ENCODE results near the gene SEMA7A.
A peak's percentile ranks its signal among the peaks of the same experiment; 100 is the strongest.

SEMA7A gene

DNA sequence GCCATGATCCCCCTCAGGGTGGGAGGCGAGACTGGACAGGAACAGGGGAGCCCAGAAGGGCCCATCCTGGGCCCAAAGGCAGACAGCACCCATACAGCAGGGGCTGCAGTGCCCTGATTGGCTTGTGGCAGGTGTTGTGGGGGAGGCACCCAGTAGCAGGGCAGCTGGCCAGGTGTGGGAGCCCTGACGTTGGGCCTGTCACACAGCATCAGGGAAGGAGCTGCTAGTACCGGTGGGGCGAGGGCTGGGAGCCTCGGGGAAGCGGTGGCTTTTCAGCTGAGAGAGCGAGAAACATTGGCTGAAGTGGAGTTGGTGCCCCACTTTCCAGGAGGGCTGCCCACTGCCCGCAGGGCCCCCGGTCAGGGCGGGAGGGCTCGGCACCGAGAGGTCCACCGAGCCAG lies 46.6 kb downstream of the SEMA7A start:
- DNase-seq (ENCODE audit: low spot score), result no peak

DNA sequence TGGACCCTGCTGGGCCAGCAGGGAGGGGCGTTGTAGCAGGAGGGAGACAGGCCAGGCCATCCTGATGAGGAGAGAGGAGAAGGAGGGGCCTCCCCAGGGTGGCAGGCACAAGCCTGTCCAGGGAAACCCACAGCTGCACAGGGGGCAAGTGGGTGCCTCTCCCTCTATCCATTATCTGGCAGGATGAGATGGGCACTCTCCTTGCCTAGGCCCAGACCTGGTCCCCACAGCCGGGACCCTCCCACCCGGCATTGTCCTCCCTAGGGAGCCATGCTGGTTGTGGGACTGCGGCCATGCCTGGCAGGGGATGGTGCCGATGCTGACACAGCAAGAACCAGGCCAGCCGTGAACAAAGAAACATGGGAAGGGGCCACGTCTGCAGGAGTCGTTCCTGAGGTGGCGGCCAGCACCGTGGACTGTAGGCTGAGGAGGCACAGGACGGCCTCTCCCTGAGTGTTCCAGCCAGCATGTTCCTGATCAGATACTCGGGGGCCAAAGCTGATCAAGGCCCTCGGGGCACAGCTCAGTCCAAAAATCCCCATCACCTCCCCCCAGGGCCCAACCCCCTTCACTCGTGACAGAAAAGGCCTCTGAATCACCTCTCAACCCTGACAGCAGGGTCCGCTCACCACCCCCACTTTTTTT lies 47.1 kb downstream of the SEMA7A start:
- DNase-seq (ENCODE audit: low spot score), result no peak

DNA sequence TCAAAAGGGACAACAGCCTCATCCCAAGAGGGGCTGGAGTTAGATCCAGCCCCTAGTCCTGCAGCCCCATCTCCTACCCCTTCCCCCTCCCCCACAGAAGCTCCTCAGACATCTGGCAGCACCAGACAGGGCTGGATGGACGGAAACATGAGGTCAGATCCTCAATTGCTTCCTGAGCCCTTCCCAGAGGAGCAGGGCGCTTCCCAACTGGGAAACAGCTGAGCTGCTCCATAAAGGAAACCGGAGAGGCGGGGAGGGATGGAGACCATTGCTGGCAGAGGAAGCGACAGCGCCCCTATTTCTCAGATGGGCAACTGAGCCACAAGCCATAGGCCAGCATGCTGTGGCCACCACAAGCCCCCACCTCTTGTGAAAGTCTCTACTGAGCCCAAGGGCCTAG lies 48.0 kb downstream of the SEMA7A start:
- DNase-seq (ENCODE audit: low spot score), result no peak

DNA sequence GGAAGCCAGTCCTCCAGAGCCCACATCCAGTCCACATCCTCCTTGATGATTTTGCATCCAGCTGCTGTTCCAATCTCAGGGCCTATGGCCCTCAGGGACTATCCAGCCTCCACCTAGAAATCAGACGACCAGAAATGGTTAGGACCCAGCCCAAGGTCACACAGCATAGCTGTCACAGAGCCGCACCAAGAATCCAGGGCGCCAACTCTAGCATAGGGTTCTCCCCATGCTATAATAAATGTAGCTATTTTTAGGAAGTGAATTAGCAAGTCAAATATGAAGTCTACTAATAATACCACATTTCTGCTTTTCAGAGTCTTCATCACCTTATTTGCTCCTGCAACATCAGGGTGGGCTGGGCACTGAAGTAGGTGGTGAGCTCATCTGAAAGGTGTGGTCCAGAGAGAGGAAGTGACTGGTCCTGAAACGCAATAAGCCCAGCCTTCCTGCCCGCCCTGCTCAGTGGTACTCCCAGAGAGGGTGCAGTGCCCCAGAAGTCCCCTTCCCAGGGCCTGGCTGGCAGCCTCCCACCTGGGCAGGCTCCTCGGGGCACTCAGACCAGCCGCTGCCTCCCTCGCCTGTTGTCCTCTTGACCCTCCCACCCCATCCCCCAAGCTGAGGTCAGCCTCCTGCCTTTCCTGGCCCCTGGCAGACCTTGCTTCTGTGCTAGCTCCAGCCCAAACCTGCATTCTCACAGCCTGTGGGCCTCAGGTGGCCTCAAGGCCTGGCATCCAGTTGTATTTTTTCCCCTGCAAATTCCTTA lies 48.7 kb downstream of the SEMA7A start:
- DNase-seq (ENCODE audit: low spot score), result peak; percentile 66

DNA sequence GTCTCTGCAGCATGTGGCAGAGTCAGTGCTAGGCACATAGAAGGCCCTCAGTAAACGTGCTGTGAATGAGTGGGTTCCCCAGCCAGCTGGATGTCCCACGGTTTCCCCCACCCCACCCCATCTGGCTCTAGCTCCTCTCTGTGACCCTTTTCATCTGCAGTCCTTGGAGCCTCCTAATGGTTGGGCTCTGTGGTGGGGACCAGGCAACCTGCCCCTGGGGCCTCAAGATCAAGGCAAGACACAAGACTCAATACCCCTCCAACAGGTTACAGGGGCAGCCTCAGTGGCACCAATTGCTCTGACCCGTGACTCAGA lies 49.2 kb downstream of the SEMA7A start:
- no peak for DNase-seq (ENCODE audit: low spot score)

DNA sequence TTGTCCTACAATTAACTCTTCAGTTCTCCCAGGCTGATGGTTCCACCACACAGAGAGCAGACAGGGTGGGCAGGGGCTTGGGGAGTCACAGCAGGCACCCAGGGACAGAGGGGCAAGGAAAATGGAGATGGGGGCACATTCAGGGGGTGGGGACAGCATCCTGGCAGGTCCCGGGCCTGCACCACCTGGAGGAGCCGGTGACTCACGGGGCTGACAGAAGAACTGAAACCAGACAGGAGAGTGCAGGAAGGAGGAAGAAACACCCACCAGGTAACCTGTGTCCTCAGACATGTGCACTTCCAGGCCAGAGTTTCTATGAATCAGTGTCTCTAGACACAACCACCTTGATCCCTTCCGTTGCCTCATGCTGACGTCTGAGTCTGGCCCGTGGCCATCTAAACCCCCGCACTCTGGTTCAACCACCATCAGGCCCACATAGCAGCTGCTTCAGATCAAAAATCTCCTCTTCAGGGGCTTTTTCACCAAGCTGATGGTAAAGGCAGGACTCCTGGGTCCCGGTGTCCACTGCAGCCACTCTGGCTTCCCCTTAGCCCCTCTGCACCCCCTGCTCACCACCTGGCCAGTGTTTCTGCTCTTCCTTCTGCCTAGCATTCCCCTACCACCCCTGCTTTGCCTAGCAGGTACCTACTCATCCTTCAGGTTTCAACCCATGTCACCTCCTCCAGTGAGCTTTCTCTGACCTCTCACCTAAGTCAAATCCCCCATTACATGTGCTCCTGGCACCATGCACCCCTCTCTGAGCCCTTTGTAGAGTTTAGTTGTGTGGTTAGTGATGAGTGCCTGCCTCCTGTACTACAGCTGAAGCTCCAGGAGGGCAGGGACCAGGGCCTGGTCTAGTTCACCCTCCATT lies 49.8 kb downstream of the SEMA7A start:
- peak; percentile 46 for DNase-seq (ENCODE audit: low spot score)

DNA sequence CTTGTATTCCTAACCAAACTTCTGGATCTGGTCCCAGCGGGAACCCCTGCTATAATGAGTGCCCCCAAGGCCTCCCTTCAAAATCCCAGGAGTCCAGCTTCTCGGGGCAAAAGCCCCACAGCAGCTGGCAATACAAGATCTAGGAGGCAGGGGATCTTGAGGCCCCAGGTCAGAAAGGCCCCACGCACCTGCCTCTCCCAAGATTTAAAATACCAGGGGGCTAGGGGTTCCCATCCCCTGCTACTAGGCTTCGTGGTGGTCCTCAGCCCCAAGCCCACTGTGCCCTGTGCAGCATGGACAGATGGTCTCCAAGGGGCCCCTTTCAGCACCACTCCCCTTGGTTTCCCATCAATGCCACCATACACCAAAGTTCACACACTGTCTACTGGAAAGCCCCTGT lies 50.5 kb downstream of the SEMA7A start:
- DNase-seq (ENCODE audit: low spot score), result no peak

DNA sequence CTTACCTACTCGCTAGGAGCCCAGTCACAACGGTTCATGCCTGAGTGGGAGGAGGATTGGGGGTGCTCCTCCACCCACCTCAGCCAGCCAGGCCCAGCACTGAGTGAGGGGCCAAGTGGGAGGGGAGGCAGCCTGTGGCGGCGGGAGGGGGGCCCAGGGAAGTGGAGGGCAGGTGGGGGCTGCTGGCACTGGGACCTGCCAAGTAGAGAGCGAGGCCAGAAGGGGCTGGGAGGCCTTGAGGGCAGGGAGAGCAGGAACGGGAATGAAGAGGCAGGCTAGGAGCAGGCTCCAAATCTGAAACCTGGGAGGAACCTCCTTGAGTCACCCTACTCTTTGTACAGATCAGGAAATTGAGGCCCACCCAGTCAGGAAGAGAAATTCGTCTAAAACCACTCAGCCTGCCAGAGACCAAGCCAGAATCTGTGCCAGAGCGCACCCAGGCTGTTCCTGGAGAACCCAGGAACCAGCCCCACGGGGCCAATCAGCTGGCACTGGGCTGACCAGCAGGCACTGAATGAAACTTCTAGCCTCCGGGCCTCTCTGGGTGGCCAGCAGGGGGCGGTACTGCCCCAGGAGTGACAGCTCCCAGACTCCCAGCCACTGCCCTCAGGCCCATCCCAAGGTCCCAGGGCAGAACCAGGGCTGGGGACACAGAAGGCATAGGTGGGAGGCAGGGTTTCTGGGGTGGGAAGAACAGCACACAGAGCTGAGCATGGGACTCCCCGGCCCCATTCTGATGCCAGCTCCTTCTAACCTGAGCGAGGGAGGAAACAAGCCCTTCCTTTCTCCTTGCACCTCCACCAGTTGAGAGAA lies 51.5 kb downstream of the SEMA7A start:
- peak; percentile 87 for DNase-seq (ENCODE audit: low spot score)

DNA sequence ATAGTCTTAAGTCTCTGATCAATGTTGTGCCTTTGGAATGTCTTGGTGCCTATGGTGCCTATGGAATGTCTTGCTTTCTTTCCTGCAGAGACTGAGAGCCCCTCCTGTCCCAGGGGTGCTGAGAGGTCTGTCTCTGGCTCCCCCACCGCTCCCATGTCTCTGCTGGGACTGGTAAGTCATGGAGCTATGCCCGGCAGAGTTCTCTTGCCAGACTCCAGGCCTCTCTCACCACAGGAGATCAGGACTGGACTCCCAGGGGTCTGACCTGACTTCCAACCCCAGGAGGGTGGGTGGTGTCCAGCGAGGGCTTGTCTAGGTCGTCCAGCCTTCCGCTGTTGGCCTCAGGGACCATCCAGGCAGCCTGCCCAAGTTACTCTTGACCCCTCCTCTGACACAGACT lies 52.3 kb downstream of the SEMA7A start:
- no peak for DNase-seq (ENCODE audit: low spot score)

DNA sequence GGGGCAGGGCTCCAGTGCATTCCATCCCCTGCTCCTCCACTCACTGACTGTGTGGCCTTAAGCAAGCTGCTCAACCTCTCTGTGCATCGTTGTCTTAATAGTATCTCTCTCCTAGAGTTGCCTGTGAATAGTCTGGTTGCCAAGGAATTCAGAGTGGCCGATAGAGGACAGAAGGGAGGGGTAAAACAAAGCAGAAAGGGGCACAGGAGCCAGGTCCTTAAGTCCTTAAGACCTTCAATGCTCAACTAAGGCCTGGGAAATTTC lies 52.6 kb downstream of the SEMA7A start:
- no peak for DNase-seq (ENCODE audit: low spot score)

DNA sequence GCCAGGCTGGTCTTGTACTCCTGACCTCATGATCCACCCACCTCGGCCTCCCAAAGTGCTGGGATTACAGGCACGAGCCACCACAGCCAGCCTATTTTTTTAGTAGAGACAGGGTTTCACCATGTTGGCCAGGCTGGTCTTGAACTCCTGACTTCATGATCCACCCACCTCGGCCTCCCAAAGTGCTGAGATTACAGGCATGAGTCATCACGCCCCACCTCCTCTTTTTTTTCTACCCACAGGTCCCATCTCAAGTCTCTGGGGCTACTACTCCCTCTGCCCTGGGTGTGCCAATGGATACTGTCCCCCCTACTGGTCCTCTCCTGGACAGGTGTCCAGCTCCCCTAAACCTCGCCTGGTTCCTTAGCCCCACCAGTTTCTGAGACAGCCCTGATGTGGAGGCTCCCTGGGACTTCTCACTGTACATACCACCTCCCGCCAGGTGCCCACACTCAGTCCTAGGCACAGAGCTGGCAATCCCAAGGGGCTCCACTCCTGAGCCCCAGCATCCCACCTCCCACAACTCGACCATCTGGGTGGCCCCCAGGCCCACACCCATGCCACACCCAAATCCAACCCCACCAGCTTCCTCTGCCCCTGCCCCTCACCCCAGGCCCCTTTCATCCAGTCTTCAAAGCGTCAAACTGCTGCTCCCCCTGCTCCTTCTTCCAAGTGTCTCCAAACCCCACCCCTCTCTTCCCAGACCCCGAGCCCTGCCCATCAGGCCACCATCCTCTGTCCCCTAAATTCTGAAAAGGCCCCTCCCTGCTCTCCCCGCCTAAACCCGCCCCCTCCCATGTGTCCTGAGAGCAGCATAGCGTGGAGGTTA lies 53.2 kb downstream of the SEMA7A start:
- DNase-seq (ENCODE audit: low spot score), result no peak

DNA sequence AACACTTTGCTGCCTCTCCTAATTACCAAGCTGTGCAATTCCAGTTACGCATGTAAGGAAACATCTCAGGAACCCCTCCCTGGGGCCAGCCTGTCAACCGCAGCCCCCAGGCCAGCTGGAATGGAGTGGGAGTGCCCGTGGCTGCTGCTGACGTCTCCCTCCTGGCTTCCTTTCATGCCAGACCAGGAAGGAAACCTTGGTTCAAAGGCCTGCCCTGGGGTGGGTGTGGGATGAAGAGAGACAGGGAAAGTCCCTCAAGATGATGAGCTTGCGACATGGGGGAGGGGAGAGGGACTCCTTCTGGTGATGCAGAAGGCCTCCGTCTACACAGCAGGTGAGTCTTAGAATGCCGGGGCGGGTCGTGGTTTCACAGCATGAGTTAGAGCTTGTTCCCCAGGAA lies 54.9 kb downstream of the SEMA7A start:
- peak; percentile 47 for DNase-seq (ENCODE audit: low spot score)

DNA sequence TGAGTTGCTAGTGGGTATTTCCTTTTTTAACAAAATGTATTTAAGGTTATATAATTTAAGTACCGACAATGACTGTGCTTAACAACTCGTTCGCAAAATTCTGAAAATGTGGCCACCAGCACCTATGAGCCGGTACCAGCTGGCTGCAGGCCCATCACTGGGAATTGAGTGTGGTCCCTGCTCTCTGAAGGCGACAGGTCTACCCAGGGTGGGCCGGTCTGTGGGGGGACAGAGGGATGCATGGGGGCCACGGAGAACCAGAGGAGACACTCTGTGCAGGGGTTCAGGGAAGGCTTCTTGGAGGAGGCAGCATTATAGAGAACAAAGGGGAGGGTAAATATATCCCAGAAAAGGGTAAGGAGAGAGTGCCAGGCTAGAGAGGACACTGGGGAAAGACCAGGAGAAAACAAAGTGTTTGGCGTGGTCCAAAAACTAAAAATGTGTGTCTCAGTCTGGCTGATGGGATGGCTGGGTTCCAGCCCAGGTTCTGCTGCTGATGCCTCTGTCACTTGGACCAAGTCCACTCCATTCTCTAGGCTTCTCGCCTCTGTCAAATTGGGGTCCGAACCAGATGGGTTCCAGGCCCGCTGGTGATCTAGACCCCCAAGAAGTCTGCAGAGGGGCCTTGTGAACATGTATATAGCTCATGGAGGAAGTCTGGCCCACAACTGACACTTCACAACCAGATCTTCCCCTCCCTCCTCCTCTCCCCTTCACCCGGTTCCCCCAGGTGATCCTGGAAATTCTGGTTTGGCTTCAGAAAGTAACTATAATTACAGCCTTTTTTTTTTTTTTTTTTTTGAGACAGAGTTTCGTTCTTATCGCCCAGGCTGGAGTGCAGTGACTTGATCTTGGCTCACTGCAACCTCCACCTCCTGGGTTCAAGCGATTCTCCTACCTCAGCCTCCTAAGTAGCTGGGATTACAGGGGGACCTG lies 55.7 kb downstream of the SEMA7A start:
- no peak for DNase-seq (ENCODE audit: low spot score)

DNA sequence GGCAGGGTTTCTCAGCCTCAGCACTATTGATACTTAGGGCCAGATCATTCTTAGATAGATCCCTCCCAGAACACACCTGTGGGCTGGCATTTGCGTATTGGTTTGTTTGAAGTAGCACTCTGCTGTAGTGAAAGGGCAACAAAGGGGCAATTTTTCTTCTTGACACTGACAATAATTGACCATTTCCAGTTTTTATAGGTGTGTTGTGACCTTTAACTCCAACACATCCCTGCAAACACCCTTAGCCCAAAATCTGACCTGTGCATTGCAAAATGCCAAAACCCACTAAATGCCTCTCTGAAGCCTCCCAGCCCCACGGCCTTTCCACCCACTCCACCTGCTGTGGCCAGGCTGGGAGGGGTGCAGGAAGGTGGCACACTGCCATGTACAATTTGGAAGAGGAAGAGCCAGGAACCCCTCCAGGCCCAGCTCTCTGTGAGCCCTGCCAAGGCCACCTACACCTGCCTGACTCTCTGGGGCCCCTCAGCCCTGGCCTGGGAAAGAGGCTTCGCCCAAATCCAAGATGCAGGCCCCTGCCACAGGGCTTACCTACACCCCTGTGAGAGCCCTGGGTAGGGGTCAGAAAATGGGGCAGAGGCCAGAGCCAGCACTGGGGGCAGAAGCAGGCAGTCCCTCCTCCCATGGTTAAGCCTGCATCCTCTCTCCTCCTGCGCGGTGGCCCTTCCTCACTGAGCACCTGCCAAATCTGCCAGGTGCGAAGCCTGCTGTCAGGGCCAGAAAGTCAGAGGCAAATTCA lies 56.8 kb downstream of the SEMA7A start:
- no peak for DNase-seq (ENCODE audit: low spot score)

DNA sequence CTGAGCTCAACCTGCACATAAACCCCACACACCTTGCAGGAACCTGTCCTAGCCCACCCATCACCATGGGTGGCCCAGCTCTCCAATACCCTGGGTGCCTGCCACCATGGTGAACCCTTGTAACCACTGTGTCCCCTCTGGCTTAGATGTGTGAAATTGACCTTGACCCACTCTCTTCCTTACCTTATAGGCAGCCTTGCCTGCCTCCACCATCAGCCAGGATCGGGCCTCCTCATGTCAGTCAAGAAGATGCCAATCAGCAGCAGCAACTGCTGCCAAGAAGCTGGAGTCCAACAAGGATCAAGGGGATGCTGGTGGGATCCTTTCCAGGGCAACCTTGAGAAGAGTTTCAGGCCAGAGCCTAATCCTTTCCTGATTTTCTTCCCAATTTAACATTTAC lies 57.5 kb downstream of the SEMA7A start:
- DNase-seq (ENCODE audit: low spot score), result no peak

DNA sequence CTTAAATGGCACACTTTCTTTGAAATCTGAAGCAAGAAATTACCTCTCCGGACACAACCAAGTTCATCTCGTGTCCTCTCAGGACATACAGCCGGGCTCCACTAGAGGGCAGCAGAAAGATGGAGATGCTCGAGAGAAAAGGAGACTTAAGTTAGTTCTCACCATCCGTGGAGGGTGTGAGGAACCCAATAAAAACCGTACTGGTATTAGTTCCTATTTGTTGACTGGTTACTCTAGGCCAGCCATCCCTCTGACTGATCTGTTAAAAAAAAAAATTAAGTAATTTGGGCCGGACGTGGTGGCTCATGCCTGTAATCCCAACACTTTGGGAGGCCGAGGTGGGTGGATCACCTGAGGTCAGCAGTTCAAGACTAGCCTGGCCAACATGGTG lies 58.5 kb downstream of the SEMA7A start:
- peak; percentile 89 for DNase-seq (ENCODE audit: low spot score)

DNA sequence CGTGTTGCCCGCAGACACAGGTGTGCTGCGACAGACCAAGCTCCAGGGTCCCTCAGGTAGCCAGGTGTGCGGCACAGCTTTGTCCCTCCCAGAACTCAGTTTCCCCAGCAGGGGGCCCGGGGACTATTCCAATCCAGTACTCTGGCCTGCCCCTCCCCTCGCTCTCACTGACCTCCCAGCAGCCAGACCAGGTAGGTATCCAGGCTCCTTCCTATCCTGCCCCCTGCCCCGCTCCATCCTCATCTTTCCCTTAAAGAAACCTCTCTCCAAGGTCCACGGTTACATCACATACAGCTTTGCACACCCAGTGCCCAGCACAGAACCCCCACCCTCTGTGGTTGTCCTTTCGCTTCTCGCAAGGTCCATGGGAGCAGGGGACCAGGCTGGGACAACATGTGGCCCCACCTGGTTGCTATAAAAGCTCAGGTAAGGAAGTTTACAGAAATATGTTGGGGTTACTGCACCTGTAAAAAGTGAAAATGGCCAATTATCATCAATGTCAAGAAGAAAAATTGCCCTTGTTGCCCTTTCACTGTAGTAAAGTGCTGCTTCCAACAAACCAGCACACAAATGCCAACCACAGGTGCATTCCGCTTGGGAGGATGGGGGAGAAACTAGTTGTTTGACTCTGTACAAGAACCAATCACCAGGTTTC lies 59.0 kb downstream of the SEMA7A start:
- no peak for DNase-seq (ENCODE audit: low spot score)

DNA sequence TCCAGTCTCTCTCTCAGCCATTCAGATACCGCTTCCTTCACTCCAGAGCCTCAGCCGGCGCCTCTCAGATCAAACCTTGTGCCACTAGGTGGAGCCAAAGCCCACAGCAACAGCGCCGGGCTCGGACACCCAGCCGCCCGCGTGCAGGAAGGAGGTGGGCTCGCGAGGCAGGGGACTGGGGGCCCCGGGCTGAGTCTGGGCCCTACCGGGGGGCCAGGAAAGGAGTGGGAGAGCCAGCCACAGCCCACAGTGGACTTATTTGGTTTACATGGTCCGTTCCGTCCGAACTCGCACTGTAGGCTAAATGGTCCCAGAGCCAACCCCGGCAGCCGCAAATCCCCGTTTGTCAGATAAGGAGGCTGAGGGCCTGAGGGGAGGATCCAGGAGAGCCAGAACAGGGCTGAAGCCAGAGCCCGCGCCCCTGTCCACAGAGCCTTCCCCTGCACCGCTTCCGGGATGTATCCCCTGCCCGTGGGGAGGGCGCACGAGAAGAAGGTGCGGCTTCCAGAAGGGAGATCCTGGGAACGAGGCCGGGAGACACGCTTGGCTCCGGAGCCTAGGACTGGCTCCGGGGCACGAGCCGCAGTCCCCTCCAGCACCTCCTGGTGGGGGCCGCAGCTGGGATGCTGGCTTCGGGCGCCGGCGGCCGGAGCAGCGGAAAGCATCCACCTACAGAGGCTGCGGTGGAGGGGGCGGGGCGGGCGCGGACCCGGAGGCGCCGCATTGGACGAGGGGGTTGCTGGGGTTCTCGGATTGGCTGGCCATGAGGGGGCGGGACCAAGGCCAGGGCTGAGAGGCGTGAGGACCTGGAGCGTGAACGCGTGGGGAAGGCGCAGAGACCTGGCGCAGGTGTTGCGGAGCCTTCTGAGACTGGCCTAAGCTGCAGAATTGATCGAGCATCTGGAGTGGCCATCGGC lies 59.8 kb downstream of the SEMA7A start:
- DNase-seq (ENCODE audit: low spot score), result peak; percentile 94
